HG03378 (cell line): Measurements from ENCODE around the gene RPS19BP1.

Experiments
- ATAC-seq: cut with Tn5 transposase; IDR thresholded peaks from one replicate; pipeline ENCODE4 v1.9.1; 2021; ENCODE audit warnings: mild to moderate bottlenecking, moderate library complexity; ENCODE audit not compliant: unreplicated experiment

The RPS19BP1 gene

GRCh38 chr22:39532215-39533073, at the start of gene RPS19BP1:
Gene RPS19BP1, minus strand, starts transcription at chr22:39532748. Its CDS starts 10 bp downstream, at chr22:39532738.
- peak; percentile 66 for ATAC-seq

- no peak for ATAC-seq
These were observed 48.8 kb upstream of the RPS19BP1 start for GRCh38 chr22:39581303-39581702.

- ATAC-seq: no peak
These were observed 48.2 kb upstream of the RPS19BP1 start for GRCh38 chr22:39580795-39581194.

GRCh38 chr22:39580006-39580441, 47.5 kb upstream of the RPS19BP1 start:
- ATAC-seq: no peak

- no peak for ATAC-seq
These were observed 45.4 kb upstream of the RPS19BP1 start for GRCh38 chr22:39577900-39578299.

GRCh38 chr22:39577366-39577765, 44.8 kb upstream of the RPS19BP1 start:
- no peak for ATAC-seq

GRCh38 chr22:39576027-39576426, 43.5 kb upstream of the RPS19BP1 start:
- no peak for ATAC-seq

- no peak for ATAC-seq
These were observed 42.9 kb upstream of the RPS19BP1 start for GRCh38 chr22:39575552-39575825.

GRCh38 chr22:39574779-39575551, 42.4 kb upstream of the RPS19BP1 start:
- no peak for ATAC-seq

- no peak for ATAC-seq
These were observed 39.0 kb upstream of the RPS19BP1 start for GRCh38 chr22:39571538-39571937.

- ATAC-seq: no peak
These were observed 38.1 kb upstream of the RPS19BP1 start, which contains the start of gene CACNA1I for GRCh38 chr22:39570665-39571064. Gene CACNA1I, plus strand, starts transcription at chr22:39570753. Its CDS starts 0 bp downstream, at chr22:39570753.

- ATAC-seq: no peak
These were observed 37.7 kb upstream of the RPS19BP1 start for GRCh38 chr22:39570226-39570625.

GRCh38 chr22:39569066-39569465, 36.5 kb upstream of the RPS19BP1 start:
- ATAC-seq: no peak

- no peak for ATAC-seq
These were observed 35.9 kb upstream of the RPS19BP1 start for GRCh38 chr22:39568278-39568981.

- no peak for ATAC-seq
These were observed 34.8 kb upstream of the RPS19BP1 start for GRCh38 chr22:39567135-39567946.

GRCh38 chr22:39565414-39565944, 32.9 kb upstream of the RPS19BP1 start:
- ATAC-seq: no peak

- no peak for ATAC-seq
These were observed 31.3 kb upstream of the RPS19BP1 start for GRCh38 chr22:39563571-39564428.

- ATAC-seq: no peak
These were observed 30.4 kb upstream of the RPS19BP1 start for GRCh38 chr22:39562839-39563489.

GRCh38 chr22:39560127-39560526, 27.6 kb upstream of the RPS19BP1 start:
- no peak for ATAC-seq
